ENCODE results near the gene BRF1.

The BRF1 gene

DNA sequence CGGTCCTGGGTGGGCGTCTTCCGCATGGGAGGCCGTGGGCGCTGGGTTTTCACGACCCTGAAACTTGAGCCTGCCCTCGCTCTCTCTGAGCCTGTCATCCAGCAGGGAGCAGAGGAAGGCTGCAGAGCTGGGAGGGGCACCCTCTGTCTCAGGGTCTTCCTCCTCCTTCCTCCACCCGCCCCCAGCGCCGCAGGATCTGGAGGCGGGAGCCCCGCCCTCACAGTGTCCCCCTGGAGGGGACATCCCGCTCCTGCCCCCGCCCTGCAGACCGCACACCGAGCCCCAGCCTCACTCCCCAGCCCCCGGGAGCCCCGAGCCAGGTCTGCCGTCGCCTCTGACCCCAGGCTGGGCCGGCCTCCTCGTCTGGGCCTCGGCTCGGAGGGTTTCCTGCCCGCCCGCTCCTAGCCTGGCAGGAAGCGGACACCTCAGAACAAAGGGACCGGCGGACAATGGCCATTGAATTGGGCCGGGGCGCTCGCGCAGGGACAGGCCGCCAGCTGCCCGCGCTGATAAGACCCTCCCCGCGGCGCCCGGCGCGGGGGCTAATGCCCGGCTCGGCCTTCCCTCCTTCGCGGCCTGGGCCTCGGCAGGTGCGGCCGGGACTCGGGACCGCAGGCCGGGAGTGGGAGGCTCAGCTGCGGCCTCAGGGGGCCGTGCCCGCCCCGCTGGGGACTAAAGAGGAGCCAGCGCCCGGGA is 104.4 kb downstream of the BRF1 start:
- no peak for DNase-seq (ENCODE audit: low spot score)

DNA sequence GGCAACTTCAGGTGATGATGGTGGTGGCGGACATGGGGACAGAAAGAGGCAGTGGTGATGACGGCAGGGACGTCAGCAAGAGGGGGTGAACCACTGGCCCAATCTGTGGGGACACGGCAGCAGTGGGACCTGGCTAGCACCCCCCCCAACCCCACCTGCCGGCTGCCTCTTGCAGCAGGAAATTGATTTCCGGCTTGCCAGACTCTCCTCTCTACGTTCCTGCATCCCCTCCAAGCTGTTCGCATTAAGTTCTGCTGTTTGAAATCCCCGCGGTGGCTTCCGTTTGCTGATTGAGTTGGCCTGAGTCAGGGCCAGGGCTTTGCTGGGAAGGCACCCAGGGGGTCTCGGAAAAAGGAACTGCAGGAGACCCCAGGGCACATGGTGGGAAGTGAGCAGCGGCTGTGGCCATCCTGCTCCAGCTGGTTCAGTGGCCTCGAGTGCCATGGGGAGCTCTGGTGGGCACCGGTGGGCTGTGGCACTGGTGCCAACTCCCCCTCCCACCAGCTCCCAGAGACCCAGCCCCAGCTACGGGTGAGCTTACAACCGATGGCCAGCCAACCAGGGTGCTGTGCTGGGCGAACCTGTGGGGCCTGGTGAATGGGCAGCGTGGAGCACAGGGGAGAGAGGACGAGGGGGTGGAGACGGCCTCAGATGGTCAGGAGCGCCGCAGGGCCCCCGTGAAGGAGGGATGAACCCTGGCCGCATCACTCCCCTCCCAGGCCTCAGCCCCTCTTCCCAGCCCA is 105.1 kb downstream of the BRF1 start:
- DNase-seq (ENCODE audit: low spot score): no peak

DNA sequence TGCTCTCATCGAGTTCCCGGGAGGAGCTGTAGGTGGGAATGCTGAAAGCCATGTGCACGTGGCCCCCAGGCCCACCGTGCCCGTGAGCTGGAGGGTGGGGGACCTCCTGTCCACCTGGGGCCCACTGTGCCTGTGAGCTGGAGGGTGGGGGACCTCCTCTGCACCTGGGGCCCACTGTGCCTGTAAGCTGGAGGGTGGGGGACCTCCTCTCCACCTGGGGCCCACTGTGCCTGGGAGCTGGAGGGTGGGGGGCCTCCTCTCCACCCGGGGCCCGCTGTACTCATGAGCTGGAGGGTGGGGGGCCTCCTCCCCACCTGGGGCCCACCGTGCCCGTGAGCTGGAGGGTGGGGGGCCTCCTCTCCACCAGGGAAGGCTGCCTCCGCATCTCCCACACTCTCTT is 105.8 kb downstream of the BRF1 start:
- DNase-seq (ENCODE audit: low spot score): no peak

DNA sequence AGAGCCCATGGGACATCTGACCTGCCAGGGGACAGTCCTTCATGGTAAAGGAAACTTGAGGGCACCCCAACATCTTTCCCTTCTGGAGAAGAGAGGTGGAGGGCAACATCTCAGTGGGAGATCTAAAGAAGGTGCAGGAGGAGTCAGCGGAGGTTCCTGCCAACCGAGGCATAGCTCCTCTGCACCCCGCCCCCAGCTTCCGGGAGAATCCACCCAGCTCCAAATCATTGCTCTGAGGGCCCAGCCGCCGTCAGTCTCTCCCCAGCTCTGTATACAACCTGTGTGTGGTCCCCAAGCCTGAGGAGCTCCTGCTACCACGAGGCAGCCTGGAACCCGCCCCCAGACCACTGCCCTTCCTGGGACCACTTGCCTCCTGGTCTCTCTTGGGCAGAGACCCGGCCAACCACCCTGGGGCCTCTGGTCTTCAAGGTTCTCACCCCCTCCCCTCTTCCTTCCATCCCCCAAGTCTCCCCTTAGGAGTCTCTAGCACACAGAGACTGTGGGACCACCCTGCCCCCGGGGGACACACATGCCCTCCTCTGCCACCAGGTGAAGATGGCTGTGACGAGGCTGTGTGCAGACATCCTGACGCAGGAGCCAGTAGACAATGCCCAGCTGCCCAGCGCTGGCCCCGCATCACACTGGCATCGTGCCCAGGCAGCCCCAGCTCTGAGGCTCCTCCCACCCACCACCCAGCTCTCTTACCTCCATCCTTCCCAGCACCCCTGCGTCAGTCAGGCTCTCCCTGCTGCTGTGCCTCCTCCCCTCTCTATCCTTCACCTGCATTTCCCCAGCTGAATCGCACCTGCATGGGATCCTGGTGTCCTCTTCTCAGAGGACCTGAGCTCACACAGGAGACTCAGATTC is 106.7 kb downstream of the BRF1 start:
- no peak for DNase-seq (ENCODE audit: low spot score)

DNA sequence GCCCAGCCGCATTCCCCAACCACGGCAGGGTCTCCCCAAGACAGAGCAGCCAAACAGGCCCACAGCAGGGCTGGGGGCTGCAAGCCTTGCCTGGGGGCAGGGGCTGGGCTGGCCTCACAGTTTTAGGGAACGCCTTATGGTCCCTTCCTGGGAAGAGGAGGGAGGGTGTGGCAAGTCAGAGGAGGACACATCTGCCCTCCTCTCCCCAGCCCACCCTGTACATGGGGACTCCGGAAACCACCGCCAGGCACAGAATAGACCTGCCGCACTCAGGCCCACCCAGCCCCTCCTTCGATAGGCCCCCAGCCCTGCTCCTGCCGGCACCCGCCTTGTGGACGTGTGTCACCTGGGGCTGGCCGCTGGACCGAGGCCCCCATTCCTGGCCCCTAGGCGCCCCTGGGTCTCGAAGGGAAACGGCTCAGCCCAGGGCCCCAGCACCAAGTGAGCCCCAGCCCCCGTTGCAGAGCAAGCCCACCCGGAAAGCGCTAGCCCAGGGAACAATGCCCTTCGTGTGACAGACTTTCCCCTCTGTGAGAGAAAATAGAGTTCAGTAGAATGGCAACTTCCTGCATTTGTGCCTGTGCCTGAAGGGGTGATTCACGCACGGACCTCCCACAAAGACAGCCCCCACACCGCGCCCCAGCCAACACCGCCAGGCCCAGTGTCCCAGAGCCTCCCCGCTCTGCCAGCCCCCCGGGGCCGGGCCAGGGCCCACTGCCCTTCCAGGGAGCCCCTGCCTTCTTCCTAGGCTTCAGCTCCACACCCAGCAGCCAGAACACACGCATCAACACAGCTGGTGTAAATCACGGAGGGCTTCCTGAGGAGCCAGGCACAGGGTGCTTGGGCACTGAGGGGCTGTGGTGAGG is 107.7 kb downstream of the BRF1 start:
- DNase-seq (ENCODE audit: low spot score): no peak

DNA sequence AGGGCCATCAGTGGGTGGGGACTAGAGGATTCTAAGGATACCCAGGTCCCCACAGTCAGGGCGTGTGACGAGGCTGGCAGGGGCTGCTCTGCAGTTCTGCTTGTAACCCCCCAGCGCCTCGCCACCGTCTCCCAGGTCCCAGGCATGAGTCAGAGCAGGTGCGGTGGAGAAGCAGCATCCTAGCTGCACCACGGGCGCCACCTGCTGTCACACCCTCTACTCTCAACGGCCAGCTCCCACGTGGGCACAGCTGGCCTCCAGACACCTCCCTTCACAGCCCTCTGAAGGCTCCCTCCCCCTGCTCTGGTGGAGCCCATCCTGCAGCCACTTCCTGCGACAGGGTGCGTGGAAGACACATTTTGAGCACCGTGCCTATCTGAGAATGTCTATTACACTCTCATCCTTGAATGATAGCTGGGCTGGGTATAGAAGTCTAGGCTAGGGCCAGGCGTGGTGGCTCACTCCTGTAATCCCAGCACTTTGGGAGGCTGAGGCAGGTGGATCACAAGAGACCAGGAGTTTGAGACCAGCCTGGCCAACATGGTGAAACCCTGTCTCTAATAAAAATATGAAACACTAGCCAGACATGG is 112.8 kb downstream of the BRF1 start:
- DNase-seq (ENCODE audit: low spot score): no peak

DNA sequence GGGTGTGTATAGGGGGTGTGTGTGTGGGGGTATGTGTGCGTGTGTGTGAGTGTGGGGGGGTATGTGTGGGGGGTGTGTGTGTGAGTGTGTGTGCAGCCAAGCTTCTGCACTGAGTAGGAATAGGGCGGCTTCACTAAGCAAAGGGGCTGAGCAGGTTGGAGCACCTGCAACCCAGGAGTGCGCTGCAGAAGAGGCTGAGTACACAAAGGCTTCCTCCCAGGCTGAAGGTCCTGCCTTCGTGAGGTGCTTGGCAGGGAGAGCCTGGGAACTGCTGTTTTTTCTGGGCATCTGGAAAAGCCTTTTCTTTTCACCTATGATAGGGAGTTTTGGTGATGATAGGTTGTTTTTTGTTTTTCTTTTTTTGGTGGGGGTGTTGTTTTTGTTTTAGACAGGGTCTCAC is 113.7 kb downstream of the BRF1 start:
- no peak for DNase-seq (ENCODE audit: low spot score)

DNA sequence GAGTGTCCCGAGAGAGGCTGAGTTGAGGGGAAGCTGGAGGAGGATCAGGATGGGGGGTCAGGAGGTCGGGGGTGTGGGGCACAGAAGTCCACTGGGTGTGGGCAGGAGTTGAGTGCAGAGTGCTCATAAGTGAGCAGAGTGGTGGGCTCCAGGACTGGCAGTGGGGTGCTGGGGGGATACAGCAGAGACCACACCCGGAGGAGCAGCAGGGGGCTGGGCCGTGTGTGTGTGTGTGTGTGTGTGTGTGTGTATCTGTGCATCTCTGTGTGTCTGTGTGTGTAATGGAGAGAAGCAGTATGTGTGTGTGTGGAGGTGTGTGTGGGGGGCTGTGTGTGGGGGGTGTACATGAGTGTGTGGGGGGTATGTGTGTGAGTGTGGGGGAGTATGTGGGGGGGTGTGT is 114.8 kb downstream of the BRF1 start:
- no peak for DNase-seq (ENCODE audit: low spot score)

DNA sequence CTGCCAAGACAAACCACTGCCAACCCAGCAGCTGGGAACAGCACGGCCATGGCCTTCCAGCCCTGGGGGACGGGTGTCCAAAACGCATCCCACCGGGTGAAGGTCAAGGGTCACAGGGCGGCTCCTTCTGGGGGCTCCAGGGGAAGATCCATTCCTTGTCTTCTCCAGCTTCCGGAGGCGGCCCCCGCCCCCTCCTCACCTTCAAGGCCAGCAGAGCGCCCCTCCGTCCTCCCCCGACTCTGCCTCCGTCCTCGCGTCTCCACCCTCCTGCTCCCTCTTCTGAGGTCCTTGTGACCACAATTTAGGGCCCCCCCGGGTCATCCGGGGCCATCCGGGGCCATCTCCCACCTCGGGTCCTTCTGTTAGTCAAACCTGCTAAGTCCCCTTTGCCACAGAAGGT is 115.8 kb downstream of the BRF1 start:
- no peak for DNase-seq (ENCODE audit: low spot score)

DNA sequence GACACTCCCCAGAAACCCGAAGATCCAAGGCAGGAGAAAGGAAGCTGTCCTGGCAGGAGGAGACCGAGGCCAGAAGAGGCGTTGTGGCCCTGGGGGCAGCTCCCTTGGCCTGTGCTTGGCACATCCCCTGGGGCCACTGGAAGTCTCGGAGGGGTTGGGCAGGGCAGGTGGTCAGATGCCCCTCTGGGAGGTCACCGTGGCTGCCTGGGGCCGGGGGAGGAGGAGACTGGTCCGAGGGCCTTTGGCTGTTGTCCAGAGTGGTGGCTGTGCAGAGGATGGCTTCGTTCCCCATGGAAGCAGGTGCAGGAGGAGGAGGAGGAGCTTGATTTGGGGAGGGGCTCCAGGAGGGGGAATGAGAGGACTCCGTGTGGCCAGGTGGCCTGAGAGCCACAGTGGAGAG is 116.3 kb downstream of the BRF1 start:
- DNase-seq (ENCODE audit: low spot score): no peak

DNA sequence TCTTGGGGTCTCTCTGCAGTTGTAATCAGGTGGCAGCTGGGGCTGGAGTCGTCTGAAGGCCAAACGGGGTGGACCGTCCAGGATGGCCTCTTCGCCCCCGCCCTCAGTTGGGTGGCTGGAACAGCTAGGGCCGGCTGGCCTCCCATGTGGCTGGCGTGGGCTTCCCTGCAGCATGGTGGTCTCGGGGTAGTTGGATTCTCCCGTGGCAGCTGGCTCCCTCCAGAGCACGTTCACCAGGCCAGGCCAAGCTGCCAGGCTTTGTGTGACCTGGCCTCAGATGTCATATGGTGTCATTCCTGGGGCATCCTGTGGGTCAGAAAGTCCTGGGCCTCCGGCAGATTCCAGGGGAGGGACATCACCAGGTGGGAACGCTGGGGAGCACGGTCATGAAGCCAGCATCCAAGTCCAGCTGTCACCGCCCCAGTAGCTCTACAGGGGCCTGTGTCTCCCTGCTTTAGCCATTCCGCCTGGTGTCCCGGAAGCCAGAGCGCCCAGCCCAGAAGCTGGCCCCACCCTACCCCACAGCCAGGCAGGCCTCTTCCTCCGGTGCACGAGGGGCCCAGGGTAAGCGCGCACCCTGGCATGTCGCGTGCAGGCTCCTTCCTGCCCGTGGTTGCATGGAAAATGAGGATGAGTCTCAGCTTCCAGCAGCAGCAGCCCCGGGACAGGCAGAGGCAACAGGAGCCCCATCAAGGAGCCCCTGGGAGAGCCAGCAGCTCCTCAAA is 118.3 kb downstream of the BRF1 start:
- no peak for DNase-seq (ENCODE audit: low spot score)

DNA sequence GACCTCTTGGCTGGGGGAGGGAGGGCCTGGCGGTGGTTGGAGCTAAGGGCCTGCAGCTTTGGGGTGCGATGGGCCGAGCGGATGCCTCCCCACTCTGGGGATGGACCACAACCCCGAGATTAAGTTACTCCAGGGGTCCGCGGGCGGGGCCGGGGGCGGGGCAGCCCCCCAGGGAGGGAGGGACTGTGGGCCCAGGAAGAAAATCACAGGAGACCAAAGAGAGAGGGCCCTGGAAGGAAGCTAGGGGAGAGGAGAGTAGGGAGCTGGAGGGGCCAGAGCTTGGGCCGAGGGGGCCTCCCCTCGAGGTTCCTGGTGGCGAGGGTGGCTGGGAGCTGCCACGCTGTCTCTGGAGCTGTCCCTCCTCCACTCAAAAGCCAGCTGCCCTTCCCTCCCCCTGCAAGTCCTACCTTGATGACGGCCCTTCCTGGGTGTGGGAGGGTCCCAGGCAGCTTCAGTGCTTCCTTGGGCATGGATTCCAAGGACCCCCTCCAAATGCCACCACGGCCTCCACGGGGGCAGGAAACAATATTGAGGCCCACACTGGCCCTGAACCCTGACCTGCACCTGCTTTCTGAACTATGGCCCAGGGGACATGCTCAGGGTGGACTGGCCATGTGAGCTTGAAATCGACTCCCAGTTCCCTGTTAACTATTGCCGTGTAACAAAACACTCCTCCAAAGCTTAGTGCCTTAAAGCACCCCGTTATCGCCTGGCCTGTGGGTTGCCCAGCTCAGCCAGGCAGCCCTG is 119.1 kb downstream of the BRF1 start:
- no peak for DNase-seq (ENCODE audit: low spot score)

DNA sequence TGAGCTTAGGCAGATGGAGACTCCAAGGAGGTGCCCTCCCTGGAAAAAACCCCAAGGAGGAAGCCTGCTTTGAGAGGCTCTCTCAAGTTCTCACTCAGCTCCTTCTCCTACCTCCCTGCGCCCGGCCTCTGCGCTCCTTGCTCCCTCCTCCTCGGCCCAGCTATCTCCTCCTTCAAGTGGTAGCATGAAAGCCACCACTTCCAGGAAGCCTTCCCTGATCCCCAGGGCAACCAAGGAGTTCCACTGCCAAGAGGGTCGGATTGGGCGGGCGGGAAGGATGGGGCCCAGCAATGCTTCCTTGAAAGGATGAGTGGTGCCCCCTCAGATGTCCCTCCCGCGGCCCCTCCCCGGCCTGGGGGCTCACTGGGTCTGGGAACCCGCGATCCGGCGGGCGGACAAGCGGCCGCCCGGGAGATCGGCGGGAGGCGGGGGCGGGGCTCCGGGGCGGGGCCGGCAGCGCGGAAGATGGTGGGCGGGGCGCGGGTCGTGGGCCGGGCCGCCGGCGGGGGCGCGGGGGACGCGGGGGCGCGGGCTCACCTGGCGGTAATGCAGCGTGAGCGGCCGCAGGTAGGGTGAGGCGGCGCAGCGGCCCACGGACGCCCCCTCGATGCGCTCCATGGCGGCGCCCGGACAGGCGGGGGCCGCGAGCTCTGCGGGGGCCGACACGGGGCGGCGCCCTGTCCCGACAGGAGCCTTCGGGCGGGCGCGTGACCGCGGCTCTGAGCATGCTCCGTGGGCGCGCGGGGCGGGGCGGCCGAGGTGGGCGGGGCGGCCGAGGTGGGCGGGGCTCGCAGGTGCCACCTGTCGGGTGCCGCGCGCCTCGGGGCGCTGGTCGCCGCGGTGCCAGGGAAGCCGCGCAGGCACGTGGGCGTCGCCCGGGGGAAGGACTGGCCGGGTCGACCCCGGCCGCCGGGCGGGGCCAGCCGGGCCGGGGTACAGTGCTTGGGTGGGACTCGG is 119.9 kb downstream of the BRF1 start, which contains the start of gene NUDT14:
TSS of gene NUDT14 (minus strand) at position 721 of the 957 bp plus-strand sequence. CDS start at position 618, 103 bp downstream.
- peak; percentile 96 for DNase-seq (ENCODE audit: low spot score)

DNA sequence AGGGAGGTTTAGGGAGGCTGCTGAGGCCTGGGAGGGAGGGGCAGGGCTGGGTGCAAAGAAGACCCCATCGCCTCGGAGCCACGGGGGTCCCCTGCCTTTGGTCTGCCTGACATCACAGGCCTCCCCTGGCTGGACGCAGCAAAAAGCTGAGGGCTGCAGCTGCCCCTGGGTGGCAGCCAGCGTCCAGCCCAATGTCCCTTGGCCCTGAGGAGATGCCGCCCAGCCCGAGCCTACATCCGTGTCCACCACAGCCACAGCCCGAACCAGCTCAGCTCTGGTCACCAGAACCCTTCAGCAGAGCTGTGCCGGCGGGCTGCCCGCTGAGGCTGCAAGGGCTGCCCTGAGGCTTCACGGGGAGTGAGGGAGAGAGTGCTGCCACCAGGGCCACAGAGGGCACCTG is 121.6 kb downstream of the BRF1 start:
- no peak for DNase-seq (ENCODE audit: low spot score)

DNA sequence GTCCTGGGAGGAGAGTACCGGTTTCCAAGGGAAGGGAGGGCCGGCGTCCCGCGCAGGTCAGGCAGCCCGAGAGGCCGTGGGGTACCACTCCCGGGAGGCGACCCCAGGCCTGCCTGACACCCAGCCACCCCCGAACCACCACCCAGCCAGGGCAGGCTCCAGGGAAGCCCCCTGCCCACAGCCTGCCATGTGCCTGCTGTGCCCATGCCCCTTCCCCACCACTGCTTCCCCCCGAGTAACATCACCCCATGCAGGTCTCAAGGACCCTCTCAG is 122.0 kb downstream of the BRF1 start:
- no peak for DNase-seq (ENCODE audit: low spot score)

DNA sequence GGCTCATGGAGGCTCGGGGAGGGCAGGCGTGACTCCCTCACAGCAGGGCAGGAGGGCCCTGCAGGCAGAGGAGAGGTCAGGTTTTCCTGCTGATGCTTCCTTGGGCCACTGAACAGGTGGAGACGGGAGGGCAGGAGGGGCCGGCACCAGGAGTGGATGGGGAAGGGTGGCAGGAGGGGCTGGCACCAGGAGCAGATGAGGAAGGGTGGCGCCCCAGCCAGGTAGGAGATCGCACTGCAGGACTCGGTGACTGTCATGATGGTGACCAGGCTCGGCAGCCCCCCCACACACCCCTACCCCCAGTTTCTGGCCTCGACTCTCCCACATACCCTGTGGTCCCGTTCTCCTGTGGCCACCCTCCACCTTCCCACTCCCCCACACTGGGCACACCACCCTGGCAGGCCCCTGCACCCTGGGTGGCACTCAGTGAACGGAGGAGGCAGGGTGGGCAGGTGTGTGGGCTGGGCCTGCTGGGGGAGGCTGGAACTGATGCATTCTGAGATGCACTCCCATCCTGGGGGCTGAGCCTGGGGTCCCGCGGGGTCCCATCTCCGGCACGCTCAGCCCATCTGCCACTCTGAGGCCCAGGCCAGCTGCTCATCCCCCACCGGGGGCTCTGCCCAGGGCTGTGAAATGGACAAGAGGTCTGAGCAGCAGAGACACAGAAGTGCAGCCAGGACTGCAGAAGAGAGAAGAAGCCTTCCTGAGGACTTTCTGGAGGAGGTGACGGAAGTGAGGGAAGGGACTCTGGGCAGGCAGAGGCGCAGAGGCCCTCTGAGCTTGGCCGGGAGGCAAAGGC is 122.5 kb downstream of the BRF1 start:
- no peak for DNase-seq (ENCODE audit: low spot score)

DNA sequence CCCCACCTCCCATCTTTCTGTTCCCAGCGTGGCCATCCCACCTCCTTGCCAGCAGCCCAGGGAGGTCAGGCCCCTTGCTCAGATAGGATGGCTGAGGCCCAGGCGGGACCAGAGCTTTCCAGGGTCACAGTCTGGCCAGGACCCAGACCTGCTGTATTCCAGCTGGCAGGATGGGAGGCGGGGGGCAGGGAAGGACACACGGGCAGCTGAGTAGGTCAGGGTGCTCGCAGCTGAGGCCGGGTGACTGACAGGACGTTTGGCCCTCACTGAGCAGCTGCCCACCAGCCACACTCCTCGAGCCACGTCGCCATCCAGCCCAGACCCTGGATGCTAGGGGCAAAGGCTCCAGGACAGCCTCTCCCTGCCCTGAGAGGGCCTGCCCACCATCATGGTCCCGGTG is 123.7 kb downstream of the BRF1 start:
- no peak for DNase-seq (ENCODE audit: low spot score)

DNA sequence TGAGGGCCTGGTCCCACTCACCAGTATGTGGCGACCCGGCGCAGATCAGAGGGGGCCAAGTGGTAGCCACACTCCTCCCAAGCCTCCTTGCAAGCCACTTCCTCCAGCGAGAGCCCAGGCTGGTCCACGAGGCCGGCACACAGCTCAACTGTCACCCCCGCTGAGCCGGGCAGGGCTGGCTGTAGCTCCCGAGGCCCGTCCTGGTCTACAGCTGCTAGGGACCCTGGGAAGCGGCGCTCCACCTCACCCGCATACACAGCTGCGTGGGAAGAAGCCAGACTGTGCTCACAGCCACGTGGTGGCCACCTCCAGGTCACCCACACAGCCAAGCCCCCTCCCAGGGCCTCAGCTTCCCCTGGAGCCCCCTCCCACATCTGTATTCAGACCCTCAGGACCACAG is 124.3 kb downstream of the BRF1 start:
- DNase-seq (ENCODE audit: low spot score): no peak
